ENCODE measurements around the gene ZFYVE19. TPM values are rescaled to one million over a fixed set of nuclear protein-coding genes. Genes with fewer than 3 reads are reported as not detected.

ZFYVE19 gene
- total and polyA plus RNA-seq, 2 donors (not counting 1 experiment from before 2014, with no cell fraction given): 14.1 to 21.3 TPM

DNA sequence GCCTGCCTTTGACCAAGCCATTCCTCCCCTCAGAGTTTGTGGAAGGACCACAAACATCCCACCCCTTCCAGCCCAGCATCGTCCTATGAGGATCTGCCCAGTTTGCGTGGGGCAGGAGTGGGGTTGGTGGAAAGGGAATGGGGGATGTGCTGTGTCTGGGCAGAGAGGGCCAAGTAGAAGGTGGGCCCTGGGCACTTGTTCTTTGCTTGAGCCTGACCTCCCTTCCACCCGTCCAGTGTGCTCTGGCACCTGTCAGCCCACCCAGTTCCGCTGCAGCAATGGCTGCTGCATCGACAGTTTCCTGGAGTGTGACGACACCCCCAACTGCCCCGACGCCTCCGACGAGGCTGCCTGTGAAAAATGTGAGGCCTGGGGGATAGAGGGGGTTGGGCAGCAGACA, 47.3 kb downstream of the ZFYVE19 start:
- Histone ChIP-seq H3K9me3 (ENCODE audit: control insufficient read depth, insufficient read depth, low read depth, low read length) (no peaks in the 10 kb centered on the region), H2AFZ (ENCODE audit: low read length) (no peak overlapping the region), H3K9ac (ENCODE audit: insufficient read depth, low read length) (no peak overlapping the region), H3K4me1 (ENCODE audit: control insufficient read depth, extremely low read depth, insufficient read depth, low read length) (no peaks in the 10 kb centered on the region), H4K20me1 (ENCODE audit: control insufficient read depth, extremely low read depth, insufficient read depth, low read length) (no peaks in the 10 kb centered on the region), H3K4me3 (replicated peaks in 1 of 4; ENCODE audit: control extremely low read depth in 1 of 4, insufficient read depth in 1 of 4, low read depth in 3 of 4, low read length in 4 of 4) (no peak overlapping the region), H3K27ac (ENCODE audit: insufficient read depth, low read length) (no peak overlapping the region), H3K27me3 (ENCODE audit: control insufficient read depth, insufficient read depth, low read length) (no peaks in the 10 kb centered on the region), H3K36me3 (ENCODE audit: control insufficient read depth, insufficient read depth, low read length) (no peaks in the 10 kb centered on the region), H3K79me2 (ENCODE audit: control insufficient read depth, insufficient read depth, low read length) (no peaks in the 10 kb centered on the region), H3K4me2 (ENCODE audit: extremely low read depth, insufficient read depth, low read length) (no peak overlapping the region)
- DNase-seq (ENCODE audit: low read depth in 2 of 2): no peak
- TF ChIP-seq EZH2 (IDR thresholded peaks at IDR 0.05; ENCODE audit: low read length, missing control alignments): no peak
- TF ChIP-seq, protein P1, sequence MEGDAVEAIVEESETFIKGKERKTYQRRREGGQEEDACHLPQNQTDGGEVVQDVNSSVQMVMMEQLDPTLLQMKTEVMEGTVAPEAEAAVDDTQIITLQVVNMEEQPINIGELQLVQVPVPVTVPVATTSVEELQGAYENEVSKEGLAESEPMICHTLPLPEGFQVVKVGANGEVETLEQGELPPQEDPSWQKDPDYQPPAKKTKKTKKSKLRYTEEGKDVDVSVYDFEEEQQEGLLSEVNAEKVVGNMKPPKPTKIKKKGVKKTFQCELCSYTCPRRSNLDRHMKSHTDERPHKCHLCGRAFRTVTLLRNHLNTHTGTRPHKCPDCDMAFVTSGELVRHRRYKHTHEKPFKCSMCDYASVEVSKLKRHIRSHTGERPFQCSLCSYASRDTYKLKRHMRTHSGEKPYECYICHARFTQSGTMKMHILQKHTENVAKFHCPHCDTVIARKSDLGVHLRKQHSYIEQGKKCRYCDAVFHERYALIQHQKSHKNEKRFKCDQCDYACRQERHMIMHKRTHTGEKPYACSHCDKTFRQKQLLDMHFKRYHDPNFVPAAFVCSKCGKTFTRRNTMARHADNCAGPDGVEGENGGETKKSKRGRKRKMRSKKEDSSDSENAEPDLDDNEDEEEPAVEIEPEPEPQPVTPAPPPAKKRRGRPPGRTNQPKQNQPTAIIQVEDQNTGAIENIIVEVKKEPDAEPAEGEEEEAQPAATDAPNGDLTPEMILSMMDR (conservative IDR thresholded peaks at IDR 0.05 in 1 of 2, IDR thresholded peaks at IDR 0.05 in 1 of 2; ENCODE audit: low read depth in 1 of 2, low read length in 2 of 2): no peak

DNA sequence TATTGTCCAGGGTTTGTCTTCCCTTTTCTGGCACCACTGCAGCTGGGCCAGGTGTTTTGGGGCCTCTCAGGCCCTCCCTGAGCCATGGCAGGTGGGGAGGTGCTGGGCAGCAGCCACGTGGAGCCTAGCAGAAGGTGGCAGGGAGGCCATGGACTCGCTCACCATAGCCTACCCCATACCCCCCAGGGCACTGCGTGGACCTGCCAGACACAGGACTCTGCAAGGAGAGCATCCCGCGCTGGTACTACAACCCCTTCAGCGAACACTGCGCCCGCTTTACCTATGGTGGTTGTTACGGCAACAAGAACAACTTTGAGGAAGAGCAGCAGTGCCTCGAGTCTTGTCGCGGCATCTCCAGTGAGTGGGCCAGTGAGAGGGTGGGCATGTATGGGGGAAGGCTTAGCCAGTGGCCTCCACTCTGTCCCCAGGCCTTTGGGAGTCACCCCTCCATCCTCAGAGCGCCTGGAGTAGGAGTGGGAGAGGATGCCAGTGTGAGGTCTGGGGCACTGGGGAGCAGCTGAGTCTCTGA, 48.9 kb downstream of the ZFYVE19 start:
- Histone ChIP-seq H3K27ac (ENCODE audit: insufficient read depth, low read length) (no peak overlapping the region), H2AFZ (ENCODE audit: low read length) (no peak overlapping the region), H3K79me2 (ENCODE audit: control insufficient read depth, insufficient read depth, low read length) (no peaks in the 10 kb centered on the region), H3K4me2 (ENCODE audit: extremely low read depth, insufficient read depth, low read length) (no peak overlapping the region), H3K9me3 (ENCODE audit: control insufficient read depth, insufficient read depth, low read depth, low read length) (no peaks in the 10 kb centered on the region), H3K4me3 (replicated peaks in 1 of 4; ENCODE audit: control extremely low read depth in 1 of 4, insufficient read depth in 1 of 4, low read depth in 3 of 4, low read length in 4 of 4) (no peak overlapping the region), H4K20me1 (ENCODE audit: control insufficient read depth, extremely low read depth, insufficient read depth, low read length) (no peaks in the 10 kb centered on the region), H3K9ac (ENCODE audit: insufficient read depth, low read length) (no peak overlapping the region), H3K27me3 (ENCODE audit: control insufficient read depth, insufficient read depth, low read length) (no peaks in the 10 kb centered on the region), H3K36me3 (ENCODE audit: control insufficient read depth, insufficient read depth, low read length) (no peaks in the 10 kb centered on the region), H3K4me1 (ENCODE audit: control insufficient read depth, extremely low read depth, insufficient read depth, low read length) (no peaks in the 10 kb centered on the region)
- no peak for TF ChIP-seq EZH2 (IDR thresholded peaks at IDR 0.05; ENCODE audit: low read length, missing control alignments)
- TF ChIP-seq, protein P1 (conservative IDR thresholded peaks at IDR 0.05 in 1 of 2, IDR thresholded peaks at IDR 0.05 in 1 of 2; ENCODE audit: low read depth in 1 of 2, low read length in 2 of 2): no peak
- no peak for DNase-seq (ENCODE audit: low read depth in 2 of 2)

DNA sequence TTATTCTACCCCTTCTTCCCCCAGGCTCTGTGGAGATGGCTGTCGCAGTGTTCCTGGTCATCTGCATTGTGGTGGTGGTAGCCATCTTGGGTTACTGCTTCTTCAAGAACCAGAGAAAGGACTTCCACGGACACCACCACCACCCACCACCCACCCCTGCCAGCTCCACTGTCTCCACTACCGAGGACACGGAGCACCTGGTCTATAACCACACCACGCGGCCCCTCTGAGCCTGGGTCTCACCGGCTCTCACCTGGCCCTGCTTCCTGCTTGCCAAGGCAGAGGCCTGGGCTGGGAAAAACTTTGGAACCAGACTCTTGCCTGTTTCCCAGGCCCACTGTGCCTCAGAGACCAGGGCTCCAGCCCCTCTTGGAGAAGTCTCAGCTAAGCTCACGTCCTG, 49.9 kb downstream of the ZFYVE19 start:
- Histone ChIP-seq H3K9me3 (ENCODE audit: control insufficient read depth, insufficient read depth, low read depth, low read length) (no peaks in the 10 kb centered on the region), H2AFZ (ENCODE audit: low read length) (no peak overlapping the region), H3K27ac (ENCODE audit: insufficient read depth, low read length) (no peak overlapping the region), H3K4me1 (ENCODE audit: control insufficient read depth, extremely low read depth, insufficient read depth, low read length) (no peaks in the 10 kb centered on the region), H4K20me1 (ENCODE audit: control insufficient read depth, extremely low read depth, insufficient read depth, low read length) (no peaks in the 10 kb centered on the region), H3K27me3 (ENCODE audit: control insufficient read depth, insufficient read depth, low read length) (no peaks in the 10 kb centered on the region), H3K9ac (ENCODE audit: insufficient read depth, low read length) (no peak overlapping the region), H3K36me3 (ENCODE audit: control insufficient read depth, insufficient read depth, low read length) (no peaks in the 10 kb centered on the region), H3K4me3 (replicated peaks in 1 of 4; ENCODE audit: control extremely low read depth in 1 of 4, insufficient read depth in 1 of 4, low read depth in 3 of 4, low read length in 4 of 4) (no peak overlapping the region), H3K79me2 (ENCODE audit: control insufficient read depth, insufficient read depth, low read length) (no peaks in the 10 kb centered on the region), H3K4me2 (ENCODE audit: extremely low read depth, insufficient read depth, low read length) (no peak overlapping the region)
- TF ChIP-seq, protein P1 (conservative IDR thresholded peaks at IDR 0.05 in 1 of 2, IDR thresholded peaks at IDR 0.05 in 1 of 2; ENCODE audit: low read depth in 1 of 2, low read length in 2 of 2): no peak
- no peak for TF ChIP-seq EZH2 (IDR thresholded peaks at IDR 0.05; ENCODE audit: low read length, missing control alignments)
- no peak for DNase-seq (ENCODE audit: low read depth in 2 of 2)

Measured in fibroblast of lung (primary cell).